ENCODE measurements around the gene MYO1F.

MYO1F gene

DNA sequence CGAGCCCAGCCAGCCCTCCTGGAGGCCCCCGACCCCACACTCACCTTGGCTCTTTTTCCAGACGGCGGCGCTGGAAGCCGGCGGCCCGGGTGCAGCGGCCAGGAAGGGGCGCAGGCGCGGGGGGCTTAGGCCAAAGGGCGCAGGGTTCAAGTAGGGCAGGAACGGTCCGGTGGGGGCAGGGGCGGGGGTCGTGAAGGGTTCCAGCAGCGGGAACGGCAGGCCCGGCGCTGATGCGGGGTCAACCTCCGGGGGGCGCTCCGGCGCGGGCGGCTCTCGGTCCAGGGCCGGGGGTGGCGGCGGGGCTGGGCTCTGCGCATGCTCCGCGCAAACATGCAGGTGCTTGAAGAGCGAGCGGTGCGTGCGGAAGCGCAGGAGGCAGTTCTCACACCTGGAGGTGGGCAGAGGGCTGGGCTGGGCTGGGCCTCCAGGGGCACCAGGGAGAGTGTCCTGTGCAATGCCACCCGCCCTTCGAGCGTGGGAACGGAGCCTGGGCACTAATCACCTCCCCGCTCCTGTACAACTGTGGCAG lies 65.6 kb downstream of the MYO1F start:
- no peak for TF ChIP-seq CTCF (conservative IDR thresholded peaks at IDR 0.05; ENCODE audit: low read depth, low read length)
- no peak for DNase-seq (ENCODE audit: low read depth)
- no peak overlapping the region for H3K4me3 ChIP-seq (ENCODE audit: low read length)

DNA sequence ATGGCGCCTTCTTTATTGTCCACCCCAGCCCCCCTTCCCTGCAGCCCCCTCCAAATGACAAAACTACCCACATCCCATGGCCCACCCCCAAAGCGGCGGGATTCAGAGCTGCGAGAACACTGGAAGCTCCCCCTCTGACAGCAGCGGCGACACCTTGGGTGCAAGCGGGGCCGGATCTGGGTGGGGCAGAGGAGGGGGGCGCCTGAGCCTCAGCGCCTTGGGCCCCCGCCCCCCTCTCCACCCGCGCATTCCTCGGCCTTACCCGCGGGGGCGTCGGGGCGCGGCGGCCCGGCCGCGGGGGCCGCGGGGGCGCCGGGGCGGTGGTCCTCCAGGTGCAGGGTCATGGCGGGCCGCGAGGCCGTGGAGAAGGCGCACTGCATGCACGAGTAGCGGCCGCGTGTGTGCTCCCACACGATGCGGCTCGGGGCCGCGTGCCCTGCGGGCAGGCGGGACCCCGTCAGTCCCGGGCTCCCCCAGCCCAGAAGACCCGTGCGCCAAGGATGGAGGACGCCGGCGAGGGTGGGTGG lies 66.6 kb downstream of the MYO1F start:
- DNase-seq (ENCODE audit: low read depth): no peak
- no peak overlapping the region for H3K4me3 ChIP-seq (ENCODE audit: low read length)
- no peak for TF ChIP-seq CTCF (conservative IDR thresholded peaks at IDR 0.05; ENCODE audit: low read depth, low read length)

DNA sequence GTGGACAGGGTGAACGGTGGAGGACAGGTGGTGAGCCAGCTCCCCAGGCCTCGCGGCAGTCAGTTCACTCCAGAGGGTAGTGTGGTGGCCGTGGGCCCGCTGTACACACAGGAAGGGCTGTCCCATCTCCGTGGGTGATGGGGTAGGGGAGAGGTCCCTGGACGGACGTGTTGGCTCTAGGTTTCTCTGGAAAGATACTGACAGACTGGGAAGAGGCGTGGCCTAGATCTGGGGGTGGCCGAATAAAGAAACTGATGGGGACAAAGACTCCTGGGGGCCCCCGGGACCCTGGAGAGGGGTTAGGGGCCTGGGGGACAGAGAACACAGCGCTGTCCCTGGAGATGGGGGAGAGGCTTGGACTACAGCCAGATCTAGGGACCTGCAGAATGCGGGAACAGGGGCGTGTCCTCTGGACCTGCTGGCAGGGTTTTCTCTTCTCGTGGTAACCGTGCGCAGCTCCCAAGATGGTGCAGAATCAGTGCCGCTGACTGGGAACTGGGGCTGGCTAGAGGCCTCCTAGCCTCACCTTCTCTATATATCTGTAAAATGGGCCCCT lies 70.8 kb downstream of the MYO1F start:
- no peak for DNase-seq (ENCODE audit: low read depth)
- peak overlapping the region; percentile 62 for H3K4me3 ChIP-seq (ENCODE audit: low read length)
- no peak for TF ChIP-seq CTCF (conservative IDR thresholded peaks at IDR 0.05; ENCODE audit: low read depth, low read length)

- peak overlapping the region; percentile 62 for H3K4me3 ChIP-seq (ENCODE audit: low read length)
- DNase-seq (ENCODE audit: low read depth): no peak
- peak; percentile 96 for TF ChIP-seq CTCF (conservative IDR thresholded peaks at IDR 0.05; ENCODE audit: low read depth, low read length)
Measured at GRCh38 chr19:8505680-8506401, 71.4 kb downstream of the MYO1F start.

DNA sequence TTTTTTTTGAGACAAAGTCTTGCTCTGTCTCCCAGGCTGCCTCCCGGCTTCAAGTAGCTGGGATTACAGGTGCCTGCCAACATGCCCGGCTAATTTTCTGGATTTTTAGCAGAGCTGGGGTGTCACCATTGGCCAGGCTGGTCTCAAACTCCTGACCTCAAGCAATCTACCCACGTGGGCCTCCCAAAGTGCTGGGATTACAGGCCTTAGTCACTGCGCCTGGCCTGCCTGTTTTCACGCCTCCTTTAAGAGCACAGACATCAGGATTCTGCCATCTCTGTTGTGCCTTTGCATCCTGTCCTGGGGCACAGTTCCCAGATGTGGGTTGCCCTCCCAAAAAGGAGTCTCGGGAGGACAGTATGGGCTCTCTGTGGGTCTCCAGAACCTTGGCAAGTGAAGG lies 72.3 kb downstream of the MYO1F start:
- TF ChIP-seq CTCF (conservative IDR thresholded peaks at IDR 0.05; ENCODE audit: low read depth, low read length): no peak
- no peak for DNase-seq (ENCODE audit: low read depth)
- no peak overlapping the region for H3K4me3 ChIP-seq (ENCODE audit: low read length)

DNA sequence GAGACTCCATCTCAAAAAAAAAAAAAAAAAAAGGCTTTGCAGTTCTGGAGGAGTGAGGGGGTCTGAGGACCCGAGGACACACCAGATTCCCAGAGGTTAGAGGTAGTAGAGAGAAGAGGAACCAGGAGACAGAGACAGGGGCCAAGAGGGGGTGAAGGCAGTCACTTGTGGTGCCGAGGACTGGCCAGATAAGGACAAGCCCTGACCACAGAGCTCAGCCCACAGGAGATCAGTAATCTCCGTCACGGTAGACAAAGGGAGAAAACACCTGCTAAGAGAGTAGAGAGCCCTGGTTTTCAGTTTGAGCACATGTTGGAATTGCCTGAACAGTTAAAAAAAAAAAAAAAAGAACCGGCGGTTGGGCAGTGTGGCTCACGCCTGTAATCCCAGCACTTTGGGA lies 73.1 kb downstream of the MYO1F start:
- H3K4me3 ChIP-seq (ENCODE audit: low read length): no peak overlapping the region
- no peak for DNase-seq (ENCODE audit: low read depth)
- no peak for TF ChIP-seq CTCF (conservative IDR thresholded peaks at IDR 0.05; ENCODE audit: low read depth, low read length)

DNA sequence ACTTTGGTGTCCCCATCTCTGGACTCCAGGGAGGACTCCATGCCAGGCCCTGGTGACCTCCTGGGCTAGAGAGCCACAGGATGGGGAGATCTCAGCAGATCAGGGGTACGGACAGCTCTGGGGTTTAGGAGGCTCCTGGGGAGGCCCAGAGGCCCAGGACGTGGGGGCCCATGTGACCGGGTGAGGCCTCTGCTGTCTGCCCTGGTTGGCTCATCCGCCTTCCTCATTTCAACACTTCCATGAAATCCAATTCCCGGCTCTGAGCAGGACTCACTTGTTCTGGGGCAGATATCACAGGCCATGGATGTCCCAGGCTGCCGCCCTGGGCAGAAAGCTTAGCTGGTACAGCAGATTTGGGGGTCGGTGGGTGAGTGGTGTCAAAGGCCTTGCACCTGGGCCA lies 73.7 kb downstream of the MYO1F start:
- no peak for DNase-seq (ENCODE audit: low read depth)
- no peak overlapping the region for H3K4me3 ChIP-seq (ENCODE audit: low read length)
- no peak for TF ChIP-seq CTCF (conservative IDR thresholded peaks at IDR 0.05; ENCODE audit: low read depth, low read length)

All from retinal pigment epithelial cell (primary cell).